PC-3 (cell line): ENCODE measurements around the gene LGI4. TPM values are rescaled to one million over a fixed set of nuclear protein-coding genes. Genes with fewer than 3 reads are reported as not detected.

ENCODE experiments used
- ATAC-seq: fragments of 200-7000 bp; cut with Tn5 transposase; 2 replicates; pipeline ENCODE4 v1.9.1; 2020; ENCODE audit warnings: mild to moderate bottlenecking, moderate library complexity
- BruUV-seq: library from RNA; stranded (reverse); fragments of 400-500 nt; replicated peaks from 2 replicates; lab custom pipeline; 2021; lab: Mats Ljungman, UMichigan
- CTCF ChIA-PET: fragments of 300-600 bp; sonication (Branson Sonifier 250); formaldehyde crosslinking; loops from one replicate; lab custom pipeline; 2022; ENCODE audit warnings: antibody characterized with exemption; lab: Charles Lee
- POLR2A ChIA-PET: fragments of 300-600 bp; sonication (Branson Sonifier 250); formaldehyde crosslinking; loops from one replicate; lab custom pipeline; 2022; ENCODE audit warnings: antibody characterized with exemption; ENCODE audit not compliant: unreplicated experiment; lab: Charles Lee
- DNase-seq: peaks from one replicate; pipeline ENCODE4 v3.0.0-alpha.2; 2015
- H2AFZ ChIP-seq: fragments of 300-600 bp; sonication (generic); 2 replicates; pipeline ENCODE4 v1.6.0; 2016; ENCODE audit warnings: antibody characterized with exemption, low read length
- H3F3A ChIP-seq: fragments of 300-600 bp; sonication (generic); one replicate; pipeline ENCODE4 v1.6.0; 2017; ENCODE audit warnings: antibody characterized with exemption, low read length, control low read depth, mild to moderate bottlenecking; ENCODE audit not compliant: unreplicated experiment
- H3K27ac ChIP-seq: fragments of 300-600 bp; sonication (generic); 2 replicates; pipeline ENCODE4 v1.5.1; 2016; ENCODE audit warnings: mild to moderate bottlenecking, low read length
- H3K27me3 ChIP-seq: fragments of 300-600 bp; sonication (generic); 2 replicates; pipeline ENCODE4 v1.6.1; 2016; ENCODE audit warnings: low read length, mixed read lengths
- H3K36me3 ChIP-seq: fragments of 300-600 bp; sonication (generic); 2 replicates; pipeline ENCODE4 v1.6.1; 2016; ENCODE audit warnings: low read depth, mixed run types, low read length, mixed read lengths
- H3K4me1 ChIP-seq: fragments of 300-600 bp; sonication (generic); 2 replicates; pipeline ENCODE4 v1.5.1; 2016; ENCODE audit warnings: low read length; ENCODE audit not compliant: insufficient read depth
- H3K4me2 ChIP-seq: fragments of 300-600 bp; sonication (generic); 2 replicates; pipeline ENCODE4 v1.6.0; 2016; ENCODE audit warnings: low read length
- H3K4me3 ChIP-seq: fragments of 300-600 bp; sonication (generic); 2 replicates; pipeline ENCODE4 v1.5.1; 2016; ENCODE audit warnings: mild to moderate bottlenecking, low read length, mixed read lengths
- H3K79me2 ChIP-seq: fragments of 300-600 bp; sonication (generic); 2 replicates; pipeline ENCODE4 v1.6.1; 2017; ENCODE audit warnings: low read length, mixed read lengths
- H3K9ac ChIP-seq: fragments of 300-600 bp; sonication (generic); 2 replicates; pipeline ENCODE4 v1.6.0; 2016; ENCODE audit warnings: mild to moderate bottlenecking, low read length
- H3K9me2 ChIP-seq: fragments of 300-600 bp; sonication (generic); replicated peaks from 2 replicates; pipeline ENCODE4 v1.6.1; 2016; ENCODE audit warnings: mixed run types, low read length, mixed read lengths
- H3K9me3 ChIP-seq: fragments of 300-600 bp; sonication (generic); 2 replicates; pipeline ENCODE4 v1.6.1; 2016; ENCODE audit warnings: low read length, mixed read lengths
- H4K20me1 ChIP-seq: fragments of 300-600 bp; sonication (generic); 2 replicates; pipeline ENCODE4 v1.6.1; 2016; ENCODE audit warnings: low read length, mixed read lengths
- EZH2 ChIP-seq: fragments of 300-600 bp; sonication (generic); IDR thresholded peaks from one replicate; pipeline ENCODE4 v1.6.1; 2017; ENCODE audit warnings: antibody characterized with exemption, mild to moderate bottlenecking, low read length; ENCODE audit not compliant: unreplicated experiment
- EZH2phosphoT487 ChIP-seq: fragments of 300-600 bp; sonication (generic); IDR thresholded peaks from 2 replicates; pipeline ENCODE4 v1.6.1; 2018; ENCODE audit warnings: mild to moderate bottlenecking, antibody characterized with exemption, low read length, borderline replicate concordance
- intact Hi-C: fragments of 100-400 bp; cut with micrococcal nuclease; formaldehyde crosslinking; loops from 2 replicates; pipeline ENCODE4 v1.9.0; 2023
- total RNA-seq: library from RNA; depleted of rRNA; stranded (reverse); fragments of >200 nt; gene quantifications from 2 replicates; pipeline ENCODE4 v1.2.3, GENCODE V29; 2014
- TF ChIP-seq, protein P1 (sequence below): fragments of 300-600 bp; sonication (generic); conservative IDR thresholded peaks from 2 replicates; pipeline ENCODE4 v1.5.1; 2017; ENCODE audit warnings: antibody characterized with exemption, low read depth, mild to moderate bottlenecking, low read length

The LGI4 gene
- total RNA-seq, 1 experiment from 2014 or later = 0.22 TPM

DNA sequence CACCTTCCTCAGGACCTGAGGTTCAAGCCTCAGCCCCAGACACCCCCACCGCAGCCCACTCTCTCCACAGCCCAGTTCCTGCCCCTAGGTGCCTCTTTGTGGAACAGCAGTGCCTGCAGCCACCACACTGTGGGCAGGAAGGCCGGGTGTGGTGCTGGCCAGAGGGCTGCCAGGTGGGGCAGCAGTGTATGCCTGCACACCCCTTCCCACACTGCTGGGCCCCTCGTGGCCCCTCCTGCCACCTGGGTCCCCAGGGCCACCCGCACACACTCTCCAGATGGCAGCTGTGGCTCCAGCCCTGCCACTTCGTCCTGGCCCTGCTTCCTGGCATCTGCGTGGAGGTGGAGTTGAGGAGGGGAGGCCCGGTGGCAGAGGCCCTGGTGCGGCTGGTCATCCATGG lies 58.2 kb downstream of the LGI4 start:
- Histone ChIP-seq H3K4me2 (no peak overlapping the region), H3K27me3 (no peaks in the 10 kb centered on the region), H3K9me3 (no peaks in the 10 kb centered on the region), H3K79me2 (no peaks in the 10 kb centered on the region), H4K20me1 (no peaks in the 10 kb centered on the region), H3K4me1 (no peaks in the 10 kb centered on the region), H3K9ac (no peak overlapping the region), H3F3A (no peaks in the 10 kb centered on the region), H3K36me3 (no peaks in the 10 kb centered on the region), H2AFZ (no peak overlapping the region), H3K9me2 (no peaks in the 10 kb centered on the region), H3K27ac (no peak overlapping the region), H3K4me3 (no peak overlapping the region)
- ChIA-PET CTCF (no interaction called here), POLR2A (no interaction called here)
- DNase-seq = no peak
- intact Hi-C loops = no loop called here
- TF ChIP-seq EZH2 (no peak), EZH2phosphoT487 (no peak)
- TF ChIP-seq, protein P1, sequence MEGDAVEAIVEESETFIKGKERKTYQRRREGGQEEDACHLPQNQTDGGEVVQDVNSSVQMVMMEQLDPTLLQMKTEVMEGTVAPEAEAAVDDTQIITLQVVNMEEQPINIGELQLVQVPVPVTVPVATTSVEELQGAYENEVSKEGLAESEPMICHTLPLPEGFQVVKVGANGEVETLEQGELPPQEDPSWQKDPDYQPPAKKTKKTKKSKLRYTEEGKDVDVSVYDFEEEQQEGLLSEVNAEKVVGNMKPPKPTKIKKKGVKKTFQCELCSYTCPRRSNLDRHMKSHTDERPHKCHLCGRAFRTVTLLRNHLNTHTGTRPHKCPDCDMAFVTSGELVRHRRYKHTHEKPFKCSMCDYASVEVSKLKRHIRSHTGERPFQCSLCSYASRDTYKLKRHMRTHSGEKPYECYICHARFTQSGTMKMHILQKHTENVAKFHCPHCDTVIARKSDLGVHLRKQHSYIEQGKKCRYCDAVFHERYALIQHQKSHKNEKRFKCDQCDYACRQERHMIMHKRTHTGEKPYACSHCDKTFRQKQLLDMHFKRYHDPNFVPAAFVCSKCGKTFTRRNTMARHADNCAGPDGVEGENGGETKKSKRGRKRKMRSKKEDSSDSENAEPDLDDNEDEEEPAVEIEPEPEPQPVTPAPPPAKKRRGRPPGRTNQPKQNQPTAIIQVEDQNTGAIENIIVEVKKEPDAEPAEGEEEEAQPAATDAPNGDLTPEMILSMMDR = no peak
- BruUV-seq = no TSS peak
- no peak for ATAC-seq

DNA sequence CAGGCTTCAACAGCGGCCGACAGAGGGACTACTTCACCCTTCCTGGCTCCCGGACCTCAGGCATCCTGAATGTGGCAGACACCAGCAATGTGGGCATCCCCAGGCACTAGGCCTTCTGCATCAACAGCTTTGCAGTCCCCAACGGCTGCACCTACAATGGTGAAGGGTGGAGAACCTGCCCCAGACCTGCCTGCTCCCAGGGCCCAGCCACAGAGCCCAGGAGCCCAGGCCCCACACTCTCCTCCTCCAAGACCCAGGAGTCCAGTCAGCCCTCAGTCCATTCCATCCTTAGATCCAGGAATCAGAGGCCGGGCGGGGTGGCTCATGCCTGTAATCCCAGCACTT lies 58.9 kb downstream of the LGI4 start:
- ChIA-PET CTCF (no interaction called here), POLR2A (no interaction called here)
- Histone ChIP-seq H3K9me2 (no peaks in the 10 kb centered on the region), H3K4me1 (no peaks in the 10 kb centered on the region), H3K4me3 (no peak overlapping the region), H2AFZ (no peak overlapping the region), H3K79me2 (no peaks in the 10 kb centered on the region), H3K9me3 (no peaks in the 10 kb centered on the region), H3F3A (no peaks in the 10 kb centered on the region), H3K4me2 (no peak overlapping the region), H3K36me3 (no peaks in the 10 kb centered on the region), H4K20me1 (no peaks in the 10 kb centered on the region), H3K27me3 (no peaks in the 10 kb centered on the region), H3K9ac (no peak overlapping the region), H3K27ac (no peak overlapping the region)
- DNase-seq (no peak), ATAC-seq (no peak)
- intact Hi-C loops = no loop called here
- no peak for TF ChIP-seq EZH2
- no peak for TF ChIP-seq EZH2phosphoT487
- TF ChIP-seq, protein P1 = no peak
- BruUV-seq = no TSS peak

DNA sequence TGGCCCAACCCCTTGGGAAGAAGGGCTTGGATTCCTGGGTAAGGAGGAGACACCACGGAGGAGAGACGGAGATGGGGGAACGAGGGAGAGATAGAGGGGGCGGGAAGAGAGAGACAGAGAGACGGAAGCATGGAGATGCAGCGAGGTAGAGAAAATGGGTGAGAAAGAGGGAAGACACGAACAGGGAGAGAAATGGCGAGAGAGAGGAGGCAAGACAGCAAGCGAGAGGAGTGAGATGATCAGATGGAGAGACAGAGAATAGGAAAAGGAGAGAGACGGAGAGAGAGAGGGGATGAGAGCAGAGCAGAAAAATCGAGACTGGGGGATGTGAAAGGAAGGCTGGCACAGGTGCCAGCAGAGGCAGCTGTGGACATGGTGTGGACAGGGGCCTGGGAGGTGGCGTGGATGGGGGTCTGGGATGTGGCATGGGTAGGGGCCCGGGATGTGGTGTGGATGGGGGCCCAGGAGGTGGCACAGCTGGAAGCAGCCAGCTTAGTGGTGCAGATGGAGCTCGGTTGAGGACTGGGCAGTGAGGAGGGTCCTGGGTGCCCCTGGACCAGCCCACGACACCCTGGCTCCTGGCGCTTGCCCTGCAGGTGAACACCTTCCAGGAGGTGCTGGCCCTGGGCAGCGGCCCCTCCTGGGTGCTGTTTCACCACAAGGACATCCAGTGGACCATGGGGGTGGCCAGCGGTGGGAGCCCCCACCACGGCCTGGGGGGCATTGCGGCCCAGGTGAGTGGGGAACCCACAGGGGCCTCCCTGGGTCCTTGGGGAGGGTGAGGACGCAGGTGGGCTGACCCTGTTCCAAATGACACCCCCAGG lies 59.4 kb downstream of the LGI4 start:
- intact Hi-C loops = no loop called here
- no peaks in the 10 kb centered on the region for H3K27me3 ChIP-seq
- H3F3A ChIP-seq = no peaks in the 10 kb centered on the region
- H3K79me2 ChIP-seq = no peaks in the 10 kb centered on the region
- no peak overlapping the region for H3K4me3 ChIP-seq
- no peaks in the 10 kb centered on the region for H3K9me2 ChIP-seq
- H3K9me3 ChIP-seq = no peaks in the 10 kb centered on the region
- no peaks in the 10 kb centered on the region for H4K20me1 ChIP-seq
- TF ChIP-seq EZH2phosphoT487 (no peak), EZH2 (no peak)
- TF ChIP-seq, protein P1 = no peak
- ChIA-PET CTCF (no interaction called here), POLR2A (no interaction called here)
- no peak overlapping the region for H2AFZ ChIP-seq
- no peak for DNase-seq
- no peaks in the 10 kb centered on the region for H3K36me3 ChIP-seq
- ATAC-seq = no peak
- H3K27ac ChIP-seq = no peak overlapping the region
- H3K4me1 ChIP-seq = no peaks in the 10 kb centered on the region
- H3K4me2 ChIP-seq = no peak overlapping the region
- no TSS peak for BruUV-seq
- H3K9ac ChIP-seq = no peak overlapping the region
